ENCODE data around the gene MBD4. TPM values are rescaled to one million over a fixed set of nuclear protein-coding genes. Genes with fewer than 3 reads are reported as not detected.

Gene MBD4
- total RNA-seq, 1 experiment from 2014 or later = 15.7 TPM

- ChIA-PET RAD21 (ENCODE audit: low non-redundant PET in 1 of 2, low total read pairs in 2 of 2, uncharacterized antibody in 2 of 2, unreplicated experiment in 2 of 2) (no interaction called here), POLR2A (no interaction called here), CTCF (no interaction called here)
- H3K79me2 ChIP-seq (ENCODE audit: insufficient read depth, low read length) = no peaks in the 10 kb centered on the region
- DNase-seq (ENCODE audit: low read depth, low spot score) = no peak
- H3K4me1 ChIP-seq (ENCODE audit: control insufficient read depth in 1 of 2, insufficient read depth in 2 of 2, low read length in 2 of 2) = peaks cover 0 to 6% of the 10 kb centered on the region in 2 experiments; a peak in 2 of 4 replicates
- H3K9me2 ChIP-seq (ENCODE audit: insufficient read depth) = no peaks in the 10 kb centered on the region
- no peak overlapping the region for H3K27ac ChIP-seq (ENCODE audit: low read depth, low read length)
- H3K4me2 ChIP-seq (ENCODE audit: low read length) = no peak overlapping the region
- no peak overlapping the region for H2AFZ ChIP-seq (ENCODE audit: low read depth, low read length, poor library complexity, severe bottlenecking)
- H3K4me3 ChIP-seq (replicated peaks in 1 of 2; ENCODE audit: low read depth in 1 of 2, low read length in 2 of 2) = no peak overlapping the region
- no peaks in the 10 kb centered on the region for H3K36me3 ChIP-seq (ENCODE audit: control insufficient read depth in 1 of 2, insufficient read depth in 2 of 2, low read length in 2 of 2)
- H3K27me3 ChIP-seq (ENCODE audit: insufficient read depth, low read length) = no peaks in the 10 kb centered on the region
- no peaks in the 10 kb centered on the region for H3K9me3 ChIP-seq (ENCODE audit: control insufficient read depth in 1 of 2, insufficient read depth in 1 of 2, low read depth in 1 of 2, low read length in 2 of 2)
- BruUV-seq (replicated peaks) = no TSS peak
- no peak for TF ChIP-seq SIN3A (IDR thresholded peaks at IDR 0.05; ENCODE audit: low read depth)
- no peak for TF ChIP-seq SRF (IDR thresholded peaks at IDR 0.05; ENCODE audit: low read depth)
- no peak for TF ChIP-seq CEBPB (IDR thresholded peaks at IDR 0.05; ENCODE audit: low read depth)
- no peak for TF ChIP-seq MAX (IDR thresholded peaks at IDR 0.05)
- TF ChIP-seq SP1 (IDR thresholded peaks at IDR 0.05; ENCODE audit: low read depth) = no peak
- TF ChIP-seq ATF3 (IDR thresholded peaks at IDR 0.05) = no peak
- no peak for TF ChIP-seq EZH2 (IDR thresholded peaks at IDR 0.05)
- no peak for TF ChIP-seq POLR2A (IDR thresholded peaks at IDR 0.05; ENCODE audit: borderline replicate concordance, extremely low read depth, insufficient read depth, insufficient read length)
- no peak for TF ChIP-seq FOSL1 (IDR thresholded peaks at IDR 0.05; ENCODE audit: low read depth)
- TF ChIP-seq ZBTB33 (IDR thresholded peaks at IDR 0.05; ENCODE audit: extremely low read depth, insufficient replicate concordance, low read length) = no peak
- TF ChIP-seq CBX3 (IDR thresholded peaks at IDR 0.05; ENCODE audit: low read depth) = no peak
- TF ChIP-seq YY1 (IDR thresholded peaks at IDR 0.05; ENCODE audit: extremely low read depth, insufficient replicate concordance, low read depth, low read length) = no peak
- intact Hi-C loops (cut with micrococcal nuclease) = no loop called here
- no peaks in the 10 kb centered on the region for H4K20me1 ChIP-seq (ENCODE audit: insufficient read depth)
- ATAC-seq = no peak
- H3K9ac ChIP-seq (ENCODE audit: low read length) = no peak overlapping the region
Observed at GRCh38 chr3:129487183-129487867, 47.6 kb upstream of the MBD4 start.

Data from HCT116 (cell line).